Smooth muscle cell (in vitro differentiated cells): ENCODE measurements around the gene MAN1A1. TPM values are rescaled to one million over a fixed set of nuclear protein-coding genes. Genes with fewer than 3 reads are reported as not detected.

Experiments
- DNase-seq: peaks from one replicate; lab custom pipeline; 2025; ENCODE audit not compliant: unreplicated experiment; lab: John Stamatoyannopoulos, UW
- H2AFZ ChIP-seq: fragments of 200-600 bp; sonication (generic); 2 replicates; pipeline ENCODE4 v1.6.0; 2016; ENCODE audit warnings: antibody characterized with exemption, low read depth, mild to moderate bottlenecking
- H3F3A ChIP-seq: fragments of 200-600 bp; sonication (generic); 2 replicates; pipeline ENCODE4 v1.6.0; 2017; ENCODE audit warnings: antibody characterized with exemption, low read depth
- H3K27ac ChIP-seq: fragments of 200-600 bp; sonication (generic); 2 replicates; pipeline ENCODE4 v1.5.1; 2016; ENCODE audit warnings: low read depth, mild to moderate bottlenecking
- H3K27me3 ChIP-seq: fragments of 200-600 bp; sonication (generic); 2 replicates; pipeline ENCODE4 v1.6.1; 2016; ENCODE audit warnings: low read depth, mild to moderate bottlenecking
- H3K36me3 ChIP-seq: fragments of 200-600 bp; sonication (generic); 2 replicates; pipeline ENCODE4 v1.5.1; 2016; ENCODE audit warnings: low read depth
- H3K4me1 ChIP-seq: fragments of 200-600 bp; sonication (generic); 2 replicates; pipeline ENCODE4 v1.5.1; 2016; ENCODE audit warnings: low read depth
- H3K4me2 ChIP-seq: fragments of 200-600 bp; sonication (generic); 2 replicates; pipeline ENCODE4 v1.6.0; 2016; ENCODE audit warnings: mild to moderate bottlenecking
- H3K4me3 ChIP-seq: fragments of 200-600 bp; sonication (generic); 2 replicates; pipeline ENCODE4 v1.5.1; 2016; ENCODE audit warnings: mild to moderate bottlenecking
- H3K79me2 ChIP-seq: fragments of 200-600 bp; sonication (generic); 2 replicates; pipeline ENCODE4 v1.6.0; 2016; ENCODE audit warnings: low read depth, mild to moderate bottlenecking
- H3K9ac ChIP-seq: fragments of 200-600 bp; sonication (generic); 2 replicates; pipeline ENCODE4 v1.6.0; 2016; ENCODE audit warnings: low read depth
- H3K9me3 ChIP-seq: fragments of 200-600 bp; sonication (generic); replicated peaks from 2 replicates; pipeline ENCODE4 v1.5.1; 2016; ENCODE audit warnings: low read depth
- H4K20me1 ChIP-seq: fragments of 200-600 bp; sonication (generic); 2 replicates; pipeline ENCODE4 v1.6.0; 2016; ENCODE audit warnings: low read depth
- CTCF ChIP-seq: fragments of 200-600 bp; sonication (generic); IDR thresholded peaks from 2 replicates; pipeline ENCODE4 v1.5.1; 2017; ENCODE audit warnings: borderline replicate concordance, mild to moderate bottlenecking, antibody characterized with exemption; ENCODE audit not compliant: insufficient read depth, poor library complexity, severe bottlenecking
- WGBS: methylation state at CpG from one replicate; pipeline ENCODE4 v1.1.7; 2016; ENCODE audit warnings: low lambda C conversion rate; 5-methylcytosine and 5-hydroxymethylcytosine counted together
- polyA plus RNA-seq: library from polyadenylated mRNA; unstranded; fragments of >200 nt; fragmentation: Nextera tagmentation; extraction: Ambion mirVana; gene quantifications from 2 replicates; pipeline ENCODE4 v1.2.1, GENCODE V29; 2016
- total RNA-seq: library from RNA; depleted of rRNA; stranded (reverse); fragments of >200 nt; gene quantifications from 2 replicates; pipeline ENCODE4 v1.2.3, GENCODE V29; 2014

The MAN1A1 gene
- 127 and 140 TPM in 2 replicates for total RNA-seq
- 57.1 and 61.3 TPM in 2 replicates for polyA plus RNA-seq

DNA sequence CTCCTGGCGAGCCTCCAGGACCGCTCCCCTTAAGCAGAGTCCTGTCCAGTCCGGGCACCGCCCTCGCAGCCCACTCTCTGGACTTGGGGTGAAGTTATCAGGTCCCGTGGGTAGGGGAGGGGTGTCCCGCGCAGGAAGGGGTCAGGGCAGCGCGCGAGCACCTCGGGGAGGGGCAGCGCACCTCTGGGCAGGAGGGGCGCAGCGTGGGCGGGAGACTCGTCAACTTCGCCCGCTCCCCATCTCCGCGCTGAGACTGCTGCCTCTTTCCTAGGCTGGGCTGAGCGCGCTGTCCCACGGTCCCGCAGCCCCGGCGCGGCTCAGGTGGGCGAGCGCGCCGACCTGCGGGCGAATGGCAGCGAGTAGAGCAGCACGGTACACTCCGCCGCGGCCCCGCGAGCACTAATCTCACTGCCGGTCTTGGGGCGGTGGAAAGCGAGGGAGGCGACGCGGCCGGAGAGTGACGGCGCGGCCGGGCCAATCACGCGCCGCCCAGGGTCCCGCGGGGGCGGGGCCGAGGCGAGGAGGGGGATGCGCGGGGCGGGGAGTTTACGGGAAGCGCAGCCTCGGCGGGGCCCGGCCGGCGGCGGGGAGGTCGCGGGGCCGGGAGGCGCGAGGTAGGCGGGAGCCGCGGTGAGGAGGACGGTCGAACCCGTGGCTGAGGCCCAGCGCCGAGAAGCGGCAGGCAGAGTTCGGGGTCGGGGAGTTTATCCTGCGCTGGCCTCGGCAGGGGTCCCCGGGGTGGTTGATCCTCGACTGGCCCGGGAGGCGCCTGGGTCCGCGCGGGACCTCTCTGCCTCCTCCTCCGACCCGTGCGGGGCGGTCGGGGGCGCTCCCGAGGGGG, at the start of gene MAN1A1:
Gene MAN1A1 (minus strand): TSS at position 401 of the 841 bp plus-strand sequence. CDS start 696 bp downstream, outside the sequence.
- H3K27ac ChIP-seq = peak within 1 kb of the TSS; percentile 91
- H3K36me3 ChIP-seq = no peaks in the 10 kb centered on the region
- H3K27me3 ChIP-seq = no peaks in the 10 kb centered on the region
- peak; percentile 70 for DNase-seq
- no peaks in the 10 kb centered on the region for H3F3A ChIP-seq
- H3K9ac ChIP-seq = peak within 1 kb of the TSS; percentile 90
- TF ChIP-seq CTCF = no peak
- peak within 1 kb of the TSS; percentile 92 for H3K4me2 ChIP-seq
- no peaks in the 10 kb centered on the region for H3K9me3 ChIP-seq
- WGBS = under 1% methylated on average over 62 of the region's 103 CpGs
- H3K79me2 ChIP-seq = peaks cover 86% of the 10 kb centered on the region
- peaks cover 37% of the 10 kb centered on the region for H4K20me1 ChIP-seq
- H3K4me1 ChIP-seq = no peaks in the 10 kb centered on the region
- peak within 1 kb of the TSS; percentile 90 for H3K4me3 ChIP-seq
- peak within 1 kb of the TSS; percentile 95 for H2AFZ ChIP-seq

DNA sequence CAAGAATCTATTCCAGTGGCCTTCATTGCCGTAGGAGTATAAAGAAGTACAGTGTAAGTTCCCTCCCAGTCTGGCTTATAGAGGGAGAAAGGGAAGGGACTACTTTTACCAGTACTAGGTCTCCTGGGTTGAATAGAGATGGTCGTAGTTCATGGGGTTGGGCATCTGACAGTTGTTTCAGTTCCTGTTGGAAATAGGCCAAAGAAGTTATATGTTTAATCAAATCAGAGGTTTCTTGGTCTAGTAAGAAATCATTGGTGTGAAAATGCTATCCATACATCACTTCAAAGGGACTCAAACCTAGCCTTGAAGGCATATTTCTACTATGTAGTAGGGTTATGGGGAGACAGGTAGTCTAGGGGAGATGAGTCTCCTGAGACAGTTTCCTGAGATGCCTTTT, 45.6 kb upstream of the MAN1A1 start:
- 96% methylated on average over 2 of the region's 2 CpGs for WGBS
- H3K36me3 ChIP-seq = no peaks in the 10 kb centered on the region
- no peaks in the 10 kb centered on the region for H3K9me3 ChIP-seq
- DNase-seq = no peak
- peaks cover 6% of the 10 kb centered on the region for H3K27me3 ChIP-seq
- no peak overlapping the region for H3K4me3 ChIP-seq
- H4K20me1 ChIP-seq = no peaks in the 10 kb centered on the region
- H3K4me1 ChIP-seq = no peaks in the 10 kb centered on the region
- no peaks in the 10 kb centered on the region for H3K79me2 ChIP-seq
- no peak overlapping the region for H3K4me2 ChIP-seq
- no peak overlapping the region for H3K27ac ChIP-seq
- no peak overlapping the region for H2AFZ ChIP-seq
- H3F3A ChIP-seq = no peaks in the 10 kb centered on the region
- TF ChIP-seq CTCF = no peak
- no peak overlapping the region for H3K9ac ChIP-seq

DNA sequence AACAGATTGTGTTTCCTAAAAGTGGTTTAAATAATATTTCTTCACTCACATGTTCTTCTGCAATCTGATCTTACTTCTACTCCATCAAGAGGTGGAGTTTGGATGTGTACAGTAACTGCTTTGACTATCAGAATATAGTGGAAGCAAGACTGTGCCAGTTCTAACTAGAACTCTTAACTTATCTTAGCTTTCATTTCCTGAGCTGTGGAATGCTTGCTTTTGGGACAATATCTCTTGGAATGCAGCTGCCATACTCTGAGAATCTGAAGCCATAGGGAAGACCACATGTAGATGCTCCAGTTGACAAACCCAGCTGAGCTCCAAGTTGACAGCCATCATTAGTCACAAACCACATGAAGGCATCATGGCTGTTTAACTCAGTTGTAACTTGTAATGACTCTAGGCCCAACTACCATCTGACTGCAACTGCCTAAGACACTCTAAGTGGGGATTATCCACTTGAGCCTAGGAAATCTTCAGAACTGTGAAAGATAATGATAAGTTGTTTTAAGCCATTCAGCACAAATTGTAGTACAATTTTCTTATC, 40.8 kb upstream of the MAN1A1 start:
- no peak overlapping the region for H3K9ac ChIP-seq
- H3K79me2 ChIP-seq = no peaks in the 10 kb centered on the region
- H3K36me3 ChIP-seq = no peaks in the 10 kb centered on the region
- no peak for TF ChIP-seq CTCF
- peak overlapping the region; percentile 3 for H3K4me2 ChIP-seq
- no peaks in the 10 kb centered on the region for H3F3A ChIP-seq
- H3K27ac ChIP-seq = no peak overlapping the region
- H2AFZ ChIP-seq = no peak overlapping the region
- H4K20me1 ChIP-seq = no peaks in the 10 kb centered on the region
- H3K4me3 ChIP-seq = no peak overlapping the region
- no peak for DNase-seq
- H3K4me1 ChIP-seq = no peaks in the 10 kb centered on the region
- H3K9me3 ChIP-seq = no peaks in the 10 kb centered on the region
- H3K27me3 ChIP-seq = peaks cover 6% of the 10 kb centered on the region
